Mononuclear cell (primary cell): Measurements from ENCODE around the gene CES3. TPM values are rescaled to one million over a fixed set of nuclear protein-coding genes. Genes with fewer than 3 reads are reported as not detected.
"Not testable (repeated sequence)": the region's sequence is repeated elsewhere in the genome, so short reads cannot be mapped to it uniquely, and the experiment has no call there.

Experiments
- H3K27me3 ChIP-seq: 2 replicates; pipeline ENCODE4 v1.6.0; 2011; ENCODE audit warnings: low read length, control low read depth; ENCODE audit not compliant: insufficient read depth
- H3K4me1 ChIP-seq: 2 replicates; pipeline ENCODE4 v1.5.1; 2011; ENCODE audit warnings: mild to moderate bottlenecking, low read length, control low read depth; ENCODE audit not compliant: insufficient read depth
- H3K4me3 ChIP-seq: 2 replicates; pipeline ENCODE4 v1.5.1; 2011; ENCODE audit warnings: mild to moderate bottlenecking, low read length, moderate library complexity
- H3K9me3 ChIP-seq: 2 replicates; pipeline ENCODE4 v1.5.1; 2011; ENCODE audit warnings: low read depth, mild to moderate bottlenecking, control low read depth, low read length
- total RNA-seq: library from RNA; depleted of rRNA; stranded (reverse); fragments of >200 nt; gene quantifications from one replicate; pipeline ENCODE4 v1.2.3, GENCODE V29; 2012

The CES3 gene
- total RNA-seq, 1 donor, result 0.63 TPM

DNA sequence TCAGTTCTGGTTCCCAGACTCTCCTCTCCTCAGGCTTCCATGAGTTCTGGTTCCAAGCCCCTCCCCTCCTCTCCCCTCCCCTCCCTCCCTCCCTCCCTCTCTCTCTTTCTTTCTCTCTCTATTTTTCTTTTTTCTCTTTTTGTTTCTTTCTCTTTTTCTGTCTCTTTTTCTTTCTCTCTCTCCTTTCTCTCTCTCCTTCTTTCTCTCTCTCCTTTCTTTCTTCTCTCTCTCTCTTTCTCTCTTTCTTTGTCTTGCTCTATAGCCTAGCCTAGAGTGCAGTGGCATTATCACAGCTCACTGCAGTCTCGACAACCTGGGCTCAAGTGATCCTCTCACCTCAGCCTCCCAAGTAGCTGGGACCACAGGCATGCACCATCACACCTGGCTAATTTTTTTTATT lies 796 bp upstream of the CES3 start:
- H3K4me3 ChIP-seq, result no peak overlapping the region
- no peaks in the 10 kb centered on the region for H3K9me3 ChIP-seq
- H3K4me1 ChIP-seq, result peaks cover 39% of the 10 kb centered on the region
- H3K27me3 ChIP-seq, result no peaks in the 10 kb centered on the region

DNA sequence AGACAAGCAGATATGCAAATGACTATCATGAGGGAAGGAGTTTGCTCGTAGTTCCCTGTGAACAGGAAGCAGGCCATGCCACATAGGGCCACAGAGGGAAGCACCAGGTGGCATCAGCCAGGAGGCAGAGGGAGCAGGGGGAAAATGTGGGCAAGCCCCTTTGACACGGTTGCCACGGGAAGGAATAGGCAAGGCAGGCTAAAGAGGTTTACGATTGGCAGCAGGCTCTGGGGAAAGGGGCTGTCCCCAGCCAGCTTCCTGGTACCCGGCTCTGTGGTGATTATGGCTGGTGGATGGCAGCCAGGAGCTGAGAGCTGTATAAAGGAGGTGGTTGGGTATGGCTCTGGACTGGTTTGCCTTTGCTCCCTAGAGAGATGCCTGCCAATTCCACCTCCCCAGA lies 848 bp downstream of the CES3 start:
- H3K27me3 ChIP-seq, result no peaks in the 10 kb centered on the region
- H3K4me1 ChIP-seq, result peaks cover 39% of the 10 kb centered on the region
- H3K9me3 ChIP-seq, result no peaks in the 10 kb centered on the region
- H3K4me3 ChIP-seq, result no peak overlapping the region

DNA sequence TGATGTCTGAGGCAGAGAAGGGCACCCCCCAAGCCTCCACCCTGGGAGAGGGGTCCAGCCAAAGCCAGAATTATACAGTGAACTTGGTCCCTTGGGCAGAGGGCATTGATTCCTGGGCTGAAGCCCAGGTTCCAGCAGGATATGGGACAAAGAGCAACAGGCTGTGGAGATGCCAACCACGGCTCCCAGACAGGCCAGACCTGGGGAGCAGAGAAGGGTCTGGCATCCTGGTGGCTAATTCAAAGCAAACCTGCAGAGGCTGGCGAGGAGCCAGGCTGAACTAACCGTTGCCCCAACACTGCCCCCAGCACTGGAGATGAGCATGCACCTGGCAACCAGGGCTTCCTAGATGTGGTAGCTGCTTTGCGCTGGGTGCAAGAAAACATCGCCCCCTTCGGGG lies 3.0 kb downstream of the CES3 start:
- H3K4me3 ChIP-seq, result no peak overlapping the region
- H3K4me1 ChIP-seq, result peaks cover 29% of the 10 kb centered on the region
- no peaks in the 10 kb centered on the region for H3K27me3 ChIP-seq
- no peaks in the 10 kb centered on the region for H3K9me3 ChIP-seq

DNA sequence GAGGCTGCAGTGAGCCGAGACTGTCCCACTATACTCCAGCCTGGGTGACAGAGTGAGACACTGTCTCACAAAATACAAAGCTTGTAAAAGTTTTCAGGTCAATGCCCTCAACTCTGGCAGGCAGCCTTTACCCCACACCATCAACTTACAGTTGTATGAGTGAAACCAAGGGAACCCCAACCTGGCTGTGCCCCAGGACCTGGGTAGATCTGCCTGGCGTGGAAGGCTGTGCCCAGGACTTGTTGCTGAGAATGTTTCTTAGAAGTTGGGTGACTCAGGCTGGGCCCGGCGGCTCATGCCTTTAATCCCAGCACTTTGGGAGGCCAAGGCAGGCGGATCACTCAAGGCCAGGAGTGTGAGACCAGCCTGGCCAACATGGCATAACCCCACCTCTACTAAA lies 7.8 kb downstream of the CES3 start:
- H3K9me3 ChIP-seq, result no peaks in the 10 kb centered on the region
- no peaks in the 10 kb centered on the region for H3K4me1 ChIP-seq
- H3K27me3 ChIP-seq, result no peaks in the 10 kb centered on the region
- no peak overlapping the region for H3K4me3 ChIP-seq

DNA sequence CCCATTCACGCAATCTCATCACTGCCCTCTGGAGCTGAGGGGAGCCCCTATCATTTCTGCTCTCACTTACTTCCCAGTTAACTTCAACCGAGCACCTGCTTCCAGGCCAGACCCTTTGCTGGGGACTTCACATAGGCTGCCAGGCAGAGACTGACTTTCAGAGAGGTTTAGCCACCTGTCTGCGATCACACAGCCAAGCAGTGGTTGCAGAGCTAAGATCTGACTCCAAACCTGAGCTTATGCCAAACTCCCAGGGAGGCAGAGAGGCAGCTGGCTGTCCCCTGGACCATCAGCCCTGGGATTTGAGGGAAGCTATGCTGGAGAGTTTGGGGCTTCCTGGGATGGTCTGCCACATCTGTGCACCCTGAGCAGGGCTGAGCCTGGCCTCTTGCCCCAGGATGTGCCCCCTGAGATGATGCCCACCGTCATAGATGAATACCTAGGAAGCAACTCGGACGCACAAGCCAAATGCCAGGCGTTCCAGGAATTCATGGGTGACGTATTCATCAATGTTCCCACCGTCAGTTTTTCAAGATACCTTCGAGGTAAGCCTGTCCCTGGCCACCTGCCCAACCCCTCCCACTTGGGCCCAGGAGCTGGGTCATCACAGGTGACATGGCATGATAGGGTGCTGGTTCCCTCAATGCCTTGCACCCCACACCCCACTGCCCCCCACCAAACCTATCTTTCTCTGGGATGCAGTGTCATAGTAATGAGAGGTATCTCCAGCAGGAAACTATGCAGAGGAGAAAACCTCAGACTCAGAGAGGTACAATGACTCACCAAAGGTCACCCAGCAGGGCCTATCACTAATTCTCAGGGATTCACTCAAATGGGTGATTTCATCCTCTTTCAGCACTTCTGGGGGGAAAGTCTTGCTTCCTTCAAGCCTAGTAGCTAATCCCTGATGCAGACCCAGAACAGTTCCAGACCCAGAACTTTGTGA lies 10.0 kb downstream of the CES3 start:
- Histone ChIP-seq H3K4me1 (no peaks in the 10 kb centered on the region), H3K9me3 (no peaks in the 10 kb centered on the region), H3K4me3 (no peak overlapping the region), H3K27me3 (no peaks in the 10 kb centered on the region)

DNA sequence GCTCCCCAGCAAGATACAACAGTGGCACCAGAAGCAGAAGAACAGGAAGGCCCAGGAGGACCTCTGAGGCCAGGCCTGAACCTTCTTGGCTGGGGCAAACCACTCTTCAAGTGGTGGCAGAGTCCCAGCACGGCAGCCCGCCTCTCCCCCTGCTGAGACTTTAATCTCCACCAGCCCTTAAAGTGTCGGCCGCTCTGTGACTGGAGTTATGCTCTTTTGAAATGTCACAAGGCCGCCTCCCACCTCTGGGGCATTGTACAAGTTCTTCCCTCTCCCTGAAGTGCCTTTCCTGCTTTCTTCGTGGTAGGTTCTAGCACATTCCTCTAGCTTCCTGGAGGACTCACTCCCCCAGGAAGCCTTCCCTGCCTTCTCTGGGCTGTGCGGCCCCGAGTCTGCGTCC lies 11.9 kb downstream of the CES3 start:
- Histone ChIP-seq H3K4me3 (no peak overlapping the region), H3K27me3 (no peaks in the 10 kb centered on the region), H3K9me3 (no peaks in the 10 kb centered on the region), H3K4me1 (no peaks in the 10 kb centered on the region)

DNA sequence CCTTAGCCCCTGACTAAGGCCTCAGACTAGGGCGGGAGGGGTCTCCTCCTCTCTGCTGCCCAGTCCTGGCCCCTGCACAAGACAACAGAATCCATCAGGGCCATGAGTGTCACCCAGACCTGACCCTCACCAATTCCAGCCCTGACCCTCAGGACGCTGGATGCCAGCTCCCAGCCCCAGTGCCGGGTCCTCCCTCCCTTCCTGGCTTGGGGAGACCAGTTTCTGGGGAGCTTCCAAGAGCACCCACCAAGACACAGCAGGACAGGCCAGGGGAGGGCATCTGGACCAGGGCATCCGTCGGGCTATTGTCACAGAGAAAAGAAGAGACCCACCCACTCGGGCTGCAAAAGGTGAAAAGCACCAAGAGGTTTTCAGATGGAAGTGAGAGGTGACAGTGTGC lies 12.7 kb downstream of the CES3 start:
- Histone ChIP-seq H3K27me3 (no peaks in the 10 kb centered on the region), H3K4me1 (no peaks in the 10 kb centered on the region), H3K4me3 (no peak overlapping the region), H3K9me3 (no peaks in the 10 kb centered on the region)

DNA sequence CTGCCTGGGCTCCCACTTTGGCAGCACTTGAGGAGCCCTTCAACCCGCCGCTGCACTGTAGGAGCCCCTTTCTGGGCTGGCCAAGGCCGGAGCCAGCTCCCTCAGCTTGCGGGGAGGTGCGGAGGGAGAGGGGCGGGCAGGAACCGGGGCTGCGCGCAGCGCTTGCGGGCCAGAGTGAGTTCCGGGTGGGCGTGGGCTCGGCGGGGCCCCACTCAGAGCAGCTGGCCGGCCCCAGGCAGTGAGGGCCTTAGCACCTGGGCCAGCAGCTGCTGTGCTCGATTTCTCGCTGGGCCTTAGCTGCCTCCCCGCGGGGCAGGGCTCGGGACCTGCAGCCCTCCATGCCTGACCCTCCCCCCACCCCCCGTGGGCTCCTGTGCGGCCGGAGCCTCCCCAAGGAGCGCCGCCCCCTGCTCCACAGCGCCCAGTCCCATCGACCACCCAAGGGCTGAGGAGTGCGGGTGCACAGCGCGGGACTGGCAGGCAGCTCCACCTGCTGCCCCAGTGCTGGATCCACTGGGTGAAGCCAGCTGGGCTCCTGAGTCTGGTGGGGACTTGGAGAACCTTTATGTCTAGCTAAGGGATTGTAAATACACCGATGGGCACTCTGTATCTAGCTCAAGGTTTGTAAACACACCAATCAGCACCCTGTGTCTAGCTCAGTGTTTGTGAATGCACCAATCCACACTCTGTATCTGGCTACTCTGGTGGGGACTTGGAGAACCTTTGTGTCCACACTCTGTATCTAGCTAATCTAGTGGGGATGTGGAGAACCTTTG lies 13.3 kb downstream of the CES3 start:
- H3K27me3 ChIP-seq, H3K9me3 ChIP-seq, H3K4me3 ChIP-seq, H3K4me1 ChIP-seq: not testable (repeated sequence)

DNA sequence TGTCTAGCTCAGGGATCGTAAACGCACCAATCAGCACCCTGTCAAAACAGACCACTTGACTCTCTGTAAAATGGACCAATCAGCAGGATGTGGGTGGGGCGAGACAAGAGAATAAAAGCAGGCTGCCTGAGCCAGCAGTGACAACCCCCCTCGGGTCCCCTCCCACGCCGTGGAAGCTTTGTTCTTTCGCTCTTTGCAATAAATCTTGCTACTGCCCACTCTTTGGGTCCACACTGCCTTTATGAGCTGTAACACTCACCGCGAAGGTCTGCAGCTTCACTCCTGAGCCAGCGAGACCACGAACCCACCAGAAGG lies 13.8 kb downstream of the CES3 start:
- H3K4me3 ChIP-seq, H3K4me1 ChIP-seq, H3K27me3 ChIP-seq, H3K9me3 ChIP-seq: not testable (repeated sequence)

DNA sequence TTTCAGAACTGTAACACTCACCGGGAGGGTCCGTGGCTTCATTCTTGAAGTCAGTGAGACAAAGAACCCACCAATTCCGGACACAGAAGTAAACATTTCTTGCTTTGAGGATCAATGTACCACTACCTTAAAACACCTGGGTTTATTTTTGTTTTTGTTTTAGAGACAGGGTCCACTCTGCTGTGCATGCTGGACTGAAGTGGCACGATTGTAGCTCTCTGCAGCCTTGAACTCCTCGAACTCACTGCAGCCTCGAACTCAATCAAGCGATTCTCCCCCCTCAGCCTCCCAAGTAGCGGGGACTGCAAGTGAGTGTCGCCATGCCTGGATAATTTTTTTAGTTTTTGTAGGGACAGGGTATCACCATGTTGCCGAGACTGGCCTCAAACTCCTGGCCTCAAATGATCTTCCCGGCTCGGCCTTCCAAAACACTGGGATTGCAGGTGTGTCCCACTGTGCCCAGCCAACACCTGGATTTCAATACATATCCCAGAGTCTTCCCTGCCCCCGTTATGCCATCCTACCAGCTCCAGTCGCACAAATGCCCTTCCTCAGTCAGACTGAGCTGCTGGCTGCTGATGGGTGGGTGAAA lies 14.3 kb downstream of the CES3 start:
- Histone ChIP-seq H3K9me3 (no peaks in the 10 kb centered on the region), H3K27me3 (no peaks in the 10 kb centered on the region), H3K4me1 (no peaks in the 10 kb centered on the region), H3K4me3 (no peak overlapping the region)

DNA sequence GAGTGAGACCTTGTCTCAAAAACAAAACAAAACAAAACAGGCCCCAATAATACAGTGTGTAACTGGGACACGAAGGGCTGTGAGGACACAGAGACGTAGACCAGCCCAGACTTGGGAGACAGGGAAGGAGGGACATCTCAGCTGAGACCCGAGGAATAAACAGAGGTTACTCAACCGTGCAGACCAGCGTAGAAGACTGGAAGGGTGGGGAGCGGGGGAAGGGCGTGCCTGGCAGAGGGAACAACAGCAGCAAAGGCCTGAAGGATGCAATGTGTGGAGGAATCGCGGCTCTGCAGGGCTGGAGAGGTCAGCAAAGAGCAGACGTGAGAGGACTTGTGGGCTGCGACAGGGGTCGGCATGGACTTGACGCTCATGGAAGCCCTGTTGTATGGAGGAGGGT lies 15.7 kb downstream of the CES3 start:
- no peaks in the 10 kb centered on the region for H3K27me3 ChIP-seq
- H3K9me3 ChIP-seq, result no peaks in the 10 kb centered on the region
- no peak overlapping the region for H3K4me3 ChIP-seq
- no peaks in the 10 kb centered on the region for H3K4me1 ChIP-seq

DNA sequence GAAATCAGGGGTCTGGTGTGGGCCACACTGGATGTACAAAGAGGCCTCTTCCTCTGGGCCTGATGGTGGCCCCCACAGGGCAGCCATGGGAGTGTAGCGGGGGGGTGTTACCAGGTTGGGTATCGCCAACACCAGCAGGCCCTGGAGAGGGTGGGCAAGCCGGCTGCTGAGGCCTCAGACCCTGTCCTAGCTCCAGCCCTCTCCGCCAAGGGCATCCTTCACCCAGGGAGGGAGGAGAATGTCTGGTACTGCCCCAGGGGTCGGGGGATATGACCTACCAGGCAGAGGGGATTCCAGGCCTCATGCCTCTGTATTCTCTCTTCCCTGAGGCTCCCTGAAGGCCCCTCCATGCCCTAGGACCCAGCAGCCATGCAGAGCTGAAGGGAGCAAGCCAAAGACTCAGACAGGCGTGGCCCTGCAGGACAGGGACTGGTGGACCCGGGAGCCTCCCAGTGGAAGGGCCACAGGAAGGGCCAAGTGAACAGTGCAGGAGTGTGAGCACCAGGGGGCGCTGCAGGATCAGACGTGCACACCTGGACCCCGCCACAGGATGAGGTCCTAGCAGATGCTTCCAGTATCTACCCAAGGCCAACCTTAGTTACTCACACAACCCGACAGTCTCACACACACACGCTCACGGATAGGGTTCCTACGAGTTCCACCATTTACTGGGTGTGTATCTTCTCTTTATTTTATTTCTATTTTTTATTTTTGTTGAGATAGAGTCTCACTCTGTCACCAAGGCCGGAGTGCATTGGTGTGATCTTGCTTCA lies 16.5 kb downstream of the CES3 start:
- no peaks in the 10 kb centered on the region for H3K9me3 ChIP-seq
- H3K4me1 ChIP-seq, result no peaks in the 10 kb centered on the region
- no peak overlapping the region for H3K4me3 ChIP-seq
- no peaks in the 10 kb centered on the region for H3K27me3 ChIP-seq

DNA sequence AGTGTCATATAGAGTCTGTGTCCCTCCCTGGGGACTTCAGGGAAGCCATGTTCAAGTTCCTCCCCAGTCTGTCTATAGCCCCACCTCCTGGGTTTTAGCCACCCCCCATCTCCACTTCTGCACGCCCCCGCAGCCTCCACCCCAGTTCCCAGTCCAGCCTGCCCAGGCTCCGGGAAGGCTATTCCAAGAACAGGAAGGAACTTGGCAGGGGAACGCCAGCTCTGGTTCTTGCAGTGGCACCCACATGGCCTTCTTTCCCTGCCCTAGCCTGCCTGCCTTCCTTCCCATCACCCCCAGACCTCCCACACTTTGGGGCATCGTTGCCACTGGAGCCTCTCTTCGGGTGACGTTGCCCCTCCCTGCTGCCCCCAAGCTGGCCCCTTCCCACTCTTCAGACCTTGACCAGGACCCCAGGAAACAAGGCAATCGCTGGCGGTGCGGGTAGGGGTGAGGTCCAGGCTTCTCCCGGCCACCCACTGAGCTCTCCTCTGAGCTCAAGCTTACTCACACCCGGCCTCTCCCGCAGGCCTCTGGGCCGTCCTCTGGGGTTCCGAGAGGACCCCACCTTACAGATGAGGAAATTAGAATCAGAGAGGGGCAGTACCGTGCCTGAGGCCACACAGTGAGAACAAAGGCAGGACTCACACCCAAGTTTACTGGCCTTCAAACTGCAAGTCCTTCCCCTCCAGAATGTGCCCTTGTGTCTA lies 18.1 kb downstream of the CES3 start:
- Histone ChIP-seq H3K4me3 (no peak overlapping the region), H3K27me3 (no peaks in the 10 kb centered on the region), H3K4me1 (peaks cover 1% of the 10 kb centered on the region), H3K9me3 (no peaks in the 10 kb centered on the region)

DNA sequence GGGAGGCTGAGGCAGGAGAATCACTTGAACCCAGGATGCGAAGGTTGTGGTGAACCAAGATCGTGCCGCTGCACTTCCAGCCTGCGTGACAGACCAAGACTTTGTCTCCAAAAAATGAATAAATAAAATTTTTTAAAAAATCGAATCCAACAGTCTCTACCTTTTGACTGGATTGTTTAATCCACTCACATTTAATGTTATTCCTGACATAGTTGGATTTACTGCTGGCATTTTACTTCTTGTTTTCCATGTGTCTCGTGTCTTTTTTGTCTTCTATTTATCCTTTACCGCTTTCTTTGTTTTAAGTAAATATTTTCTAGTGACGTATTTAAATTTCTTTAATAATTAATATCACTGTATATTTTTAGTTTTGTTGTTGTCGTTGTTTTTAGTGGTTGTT lies 22.0 kb downstream of the CES3 start:
- Histone ChIP-seq H3K9me3 (no peaks in the 10 kb centered on the region), H3K4me1 (peaks cover 14% of the 10 kb centered on the region), H3K27me3 (no peaks in the 10 kb centered on the region), H3K4me3 (no peak overlapping the region)
